ENCODE measurements around the gene MIA.
A peak's percentile ranks its signal among the peaks of the same experiment; 100 is the strongest.

MIA gene

DNA sequence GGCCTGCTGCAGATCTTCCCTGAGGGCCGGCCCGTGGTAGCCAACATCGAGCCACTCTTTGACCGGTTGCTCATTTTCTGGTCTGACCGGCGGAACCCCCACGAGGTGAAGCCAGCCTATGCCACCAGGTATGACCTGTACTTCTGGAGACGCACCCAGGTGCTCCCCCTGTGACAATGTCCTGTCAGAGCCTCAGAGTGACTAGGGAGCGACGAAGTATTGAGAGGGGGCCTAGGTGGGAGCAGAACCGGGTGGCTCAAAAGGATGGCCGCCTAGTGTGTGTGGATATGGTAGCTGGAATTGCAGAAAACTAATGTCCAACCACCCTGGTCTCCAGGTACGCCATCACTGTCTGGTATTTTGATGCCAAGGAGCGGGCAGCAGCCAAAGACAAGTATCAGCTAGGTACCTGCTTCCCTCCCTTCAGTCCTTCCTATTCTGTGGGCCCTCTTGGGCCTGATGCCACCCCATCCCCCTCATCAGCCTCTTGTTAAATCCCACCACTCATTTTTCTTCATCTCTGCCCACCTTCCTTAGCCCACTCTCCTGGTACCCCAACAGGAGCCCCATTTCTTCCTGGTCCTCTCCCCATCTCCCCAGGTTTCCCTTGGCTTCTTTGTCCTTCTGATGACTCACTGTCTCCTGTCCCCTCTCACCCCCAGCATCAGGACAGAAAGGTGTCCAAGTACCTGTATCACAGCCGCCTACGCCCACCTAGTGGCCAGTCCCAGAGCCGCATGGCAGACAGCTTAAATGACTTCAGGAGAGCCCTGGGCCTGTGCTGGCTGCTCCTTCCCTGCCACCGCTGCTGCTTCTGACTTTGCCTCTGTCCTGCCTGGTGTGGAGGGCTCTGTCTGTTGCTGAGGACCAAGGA lies 32.1 kb downstream of the MIA start (continued):
- TF ChIP-seq, protein P1, sequence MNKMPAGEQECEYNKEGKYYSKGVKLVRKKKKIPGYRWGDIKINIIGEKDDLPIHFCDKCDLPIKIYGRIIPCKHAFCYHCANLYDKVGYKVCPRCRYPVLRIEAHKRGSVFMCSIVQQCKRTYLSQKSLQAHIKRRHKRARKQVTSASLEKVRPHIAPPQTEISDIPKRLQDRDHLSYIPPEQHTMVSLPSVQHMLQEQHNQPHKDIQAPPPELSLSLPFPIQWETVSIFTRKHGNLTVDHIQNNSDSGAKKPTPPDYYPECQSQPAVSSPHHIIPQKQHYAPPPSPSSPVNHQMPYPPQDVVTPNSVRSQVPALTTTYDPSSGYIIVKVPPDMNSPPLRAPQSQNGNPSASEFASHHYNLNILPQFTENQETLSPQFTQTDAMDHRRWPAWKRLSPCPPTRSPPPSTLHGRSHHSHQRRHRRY (tag by site-specific recombination; IDR thresholded peaks at IDR 0.05): no peak
- TF ChIP-seq ZBTB20 (tag by site-specific recombination; IDR thresholded peaks at IDR 0.05): no peak
- no peak for TF ChIP-seq ZNF311 (tag by site-specific recombination; IDR thresholded peaks at IDR 0.05; ENCODE audit: borderline replicate concordance)
- TF ChIP-seq ZNF292 (tag by site-specific recombination; IDR thresholded peaks at IDR 0.05; ENCODE audit: borderline replicate concordance, low read depth): no peak
- no peak for TF ChIP-seq ZNF221 (tag by site-specific recombination; IDR thresholded peaks at IDR 0.05; ENCODE audit: borderline replicate concordance)
- TF ChIP-seq ZNF132 (tag by site-specific recombination; IDR thresholded peaks at IDR 0.05; ENCODE audit: borderline replicate concordance): no peak
- TF ChIP-seq ZNF2 (tag by site-specific recombination; IDR thresholded peaks at IDR 0.05): no peak
- TF ChIP-seq, protein P2, sequence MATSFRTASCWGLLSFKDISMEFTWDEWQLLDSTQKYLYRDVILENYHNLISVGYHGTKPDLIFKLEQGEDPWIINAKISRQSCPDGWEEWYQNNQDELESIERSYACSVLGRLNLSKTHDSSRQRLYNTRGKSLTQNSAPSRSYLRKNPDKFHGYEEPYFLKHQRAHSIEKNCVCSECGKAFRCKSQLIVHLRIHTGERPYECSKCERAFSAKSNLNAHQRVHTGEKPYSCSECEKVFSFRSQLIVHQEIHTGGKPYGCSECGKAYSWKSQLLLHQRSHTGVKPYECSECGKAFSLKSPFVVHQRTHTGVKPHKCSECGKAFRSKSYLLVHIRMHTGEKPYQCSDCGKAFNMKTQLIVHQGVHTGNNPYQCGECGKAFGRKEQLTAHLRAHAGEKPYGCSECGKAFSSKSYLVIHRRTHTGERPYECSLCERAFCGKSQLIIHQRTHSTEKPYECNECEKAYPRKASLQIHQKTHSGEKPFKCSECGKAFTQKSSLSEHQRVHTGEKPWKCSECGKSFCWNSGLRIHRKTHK (tag by site-specific recombination; IDR thresholded peaks at IDR 0.05): no peak
- TF ChIP-seq, protein P3, sequence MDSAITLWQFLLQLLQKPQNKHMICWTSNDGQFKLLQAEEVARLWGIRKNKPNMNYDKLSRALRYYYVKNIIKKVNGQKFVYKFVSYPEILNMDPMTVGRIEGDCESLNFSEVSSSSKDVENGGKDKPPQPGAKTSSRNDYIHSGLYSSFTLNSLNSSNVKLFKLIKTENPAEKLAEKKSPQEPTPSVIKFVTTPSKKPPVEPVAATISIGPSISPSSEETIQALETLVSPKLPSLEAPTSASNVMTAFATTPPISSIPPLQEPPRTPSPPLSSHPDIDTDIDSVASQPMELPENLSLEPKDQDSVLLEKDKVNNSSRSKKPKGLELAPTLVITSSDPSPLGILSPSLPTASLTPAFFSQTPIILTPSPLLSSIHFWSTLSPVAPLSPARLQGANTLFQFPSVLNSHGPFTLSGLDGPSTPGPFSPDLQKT (IDR thresholded peaks at IDR 0.05; ENCODE audit: borderline replicate concordance, low read depth, low read length): no peak
- no peak for TF ChIP-seq ZNF274 (IDR thresholded peaks at IDR 0.05; ENCODE audit: low read length)
- peak; percentile 15; the same call in 1 of the 2 replicates for TF ChIP-seq ZNF274 (tag by site-specific recombination; IDR thresholded peaks at IDR 0.05; ENCODE audit: borderline replicate concordance)
- TF ChIP-seq ZNF426 (tag by site-specific recombination; IDR thresholded peaks at IDR 0.05): no peak
- TF ChIP-seq, protein P4, sequence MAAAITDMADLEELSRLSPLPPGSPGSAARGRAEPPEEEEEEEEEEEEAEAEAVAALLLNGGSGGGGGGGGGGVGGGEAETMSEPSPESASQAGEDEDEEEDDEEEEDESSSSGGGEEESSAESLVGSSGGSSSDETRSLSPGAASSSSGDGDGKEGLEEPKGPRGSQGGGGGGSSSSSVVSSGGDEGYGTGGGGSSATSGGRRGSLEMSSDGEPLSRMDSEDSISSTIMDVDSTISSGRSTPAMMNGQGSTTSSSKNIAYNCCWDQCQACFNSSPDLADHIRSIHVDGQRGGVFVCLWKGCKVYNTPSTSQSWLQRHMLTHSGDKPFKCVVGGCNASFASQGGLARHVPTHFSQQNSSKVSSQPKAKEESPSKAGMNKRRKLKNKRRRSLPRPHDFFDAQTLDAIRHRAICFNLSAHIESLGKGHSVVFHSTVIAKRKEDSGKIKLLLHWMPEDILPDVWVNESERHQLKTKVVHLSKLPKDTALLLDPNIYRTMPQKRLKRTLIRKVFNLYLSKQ (tag by site-specific recombination; IDR thresholded peaks at IDR 0.05; ENCODE audit: borderline replicate concordance): no peak
- no peak for TF ChIP-seq ZNF791 (tag by site-specific recombination; IDR thresholded peaks at IDR 0.05)
- no peak for TF ChIP-seq SP7 (tag by site-specific recombination; IDR thresholded peaks at IDR 0.05)
- no peak for TF ChIP-seq ZNF610 (tag by site-specific recombination; IDR thresholded peaks at IDR 0.05; ENCODE audit: borderline replicate concordance)
- TF ChIP-seq ZNF664 (tag by site-specific recombination; IDR thresholded peaks at IDR 0.05): no peak
- TF ChIP-seq MEIS1 (CRISPR knock-in tag; IDR thresholded peaks at IDR 0.05; ENCODE audit: borderline replicate concordance): no peak
- TF ChIP-seq KLF16 (tag by site-specific recombination; IDR thresholded peaks at IDR 0.05): no peak
- TF ChIP-seq, protein P5, sequence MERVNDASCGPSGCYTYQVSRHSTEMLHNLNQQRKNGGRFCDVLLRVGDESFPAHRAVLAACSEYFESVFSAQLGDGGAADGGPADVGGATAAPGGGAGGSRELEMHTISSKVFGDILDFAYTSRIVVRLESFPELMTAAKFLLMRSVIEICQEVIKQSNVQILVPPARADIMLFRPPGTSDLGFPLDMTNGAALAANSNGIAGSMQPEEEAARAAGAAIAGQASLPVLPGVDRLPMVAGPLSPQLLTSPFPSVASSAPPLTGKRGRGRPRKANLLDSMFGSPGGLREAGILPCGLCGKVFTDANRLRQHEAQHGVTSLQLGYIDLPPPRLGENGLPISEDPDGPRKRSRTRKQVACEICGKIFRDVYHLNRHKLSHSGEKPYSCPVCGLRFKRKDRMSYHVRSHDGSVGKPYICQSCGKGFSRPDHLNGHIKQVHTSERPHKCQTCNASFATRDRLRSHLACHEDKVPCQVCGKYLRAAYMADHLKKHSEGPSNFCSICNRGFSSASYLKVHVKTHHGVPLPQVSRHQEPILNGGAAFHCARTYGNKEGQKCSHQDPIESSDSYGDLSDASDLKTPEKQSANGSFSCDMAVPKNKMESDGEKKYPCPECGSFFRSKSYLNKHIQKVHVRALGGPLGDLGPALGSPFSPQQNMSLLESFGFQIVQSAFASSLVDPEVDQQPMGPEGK (tag by site-specific recombination; IDR thresholded peaks at IDR 0.05): 0 out of 2 replicates have a peak, but pooled peaks have one; percentile 55
- TF ChIP-seq ZNF157 (tag by site-specific recombination; IDR thresholded peaks at IDR 0.05): 0 out of 2 replicates have a peak, but pooled peaks have one; percentile 30
- TF ChIP-seq ZNF10 (tag by site-specific recombination; IDR thresholded peaks at IDR 0.05): no peak
- TF ChIP-seq ZNF843 (tag by site-specific recombination; IDR thresholded peaks at IDR 0.05): no peak; the same call in 1 of the 2 replicates
- no peak for TF ChIP-seq ZSCAN23 (tag by site-specific recombination; IDR thresholded peaks at IDR 0.05)
- no peak for TF ChIP-seq ZNF423 (tag by site-specific recombination; IDR thresholded peaks at IDR 0.05)
- no peak for TF ChIP-seq ZNF776 (tag by site-specific recombination; IDR thresholded peaks at IDR 0.05; ENCODE audit: borderline replicate concordance)
- TF ChIP-seq KLF7 (tag by site-specific recombination; IDR thresholded peaks at IDR 0.05; ENCODE audit: borderline replicate concordance): 0 out of 2 replicates have a peak, but pooled peaks have one; percentile 45
- no peak for TF ChIP-seq ZNF175 (tag by site-specific recombination; IDR thresholded peaks at IDR 0.05)
- TF ChIP-seq ZBTB17 (tag by site-specific recombination; IDR thresholded peaks at IDR 0.05): no peak
- TF ChIP-seq ZNF133 (tag by site-specific recombination; IDR thresholded peaks at IDR 0.05): 0 out of 2 replicates have a peak, but pooled peaks have one; percentile 12
- TF ChIP-seq, protein P6, sequence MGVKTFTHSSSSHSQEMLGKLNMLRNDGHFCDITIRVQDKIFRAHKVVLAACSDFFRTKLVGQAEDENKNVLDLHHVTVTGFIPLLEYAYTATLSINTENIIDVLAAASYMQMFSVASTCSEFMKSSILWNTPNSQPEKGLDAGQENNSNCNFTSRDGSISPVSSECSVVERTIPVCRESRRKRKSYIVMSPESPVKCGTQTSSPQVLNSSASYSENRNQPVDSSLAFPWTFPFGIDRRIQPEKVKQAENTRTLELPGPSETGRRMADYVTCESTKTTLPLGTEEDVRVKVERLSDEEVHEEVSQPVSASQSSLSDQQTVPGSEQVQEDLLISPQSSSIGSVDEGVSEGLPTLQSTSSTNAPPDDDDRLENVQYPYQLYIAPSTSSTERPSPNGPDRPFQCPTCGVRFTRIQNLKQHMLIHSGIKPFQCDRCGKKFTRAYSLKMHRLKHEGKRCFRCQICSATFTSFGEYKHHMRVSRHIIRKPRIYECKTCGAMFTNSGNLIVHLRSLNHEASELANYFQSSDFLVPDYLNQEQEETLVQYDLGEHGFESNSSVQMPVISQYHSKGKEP (tag by site-specific recombination; IDR thresholded peaks at IDR 0.05): no peak
